ENCODE data around the gene TMUB2. TPM values are rescaled to one million over a fixed set of nuclear protein-coding genes. Genes with fewer than 3 reads are reported as not detected.

The TMUB2 gene
- total RNA-seq, 3 donors from 2014 or later (not counting 1 experiment from before 2014, with no cell fraction given), result 40.4 to 48.2 (median 41.0) TPM

DNA sequence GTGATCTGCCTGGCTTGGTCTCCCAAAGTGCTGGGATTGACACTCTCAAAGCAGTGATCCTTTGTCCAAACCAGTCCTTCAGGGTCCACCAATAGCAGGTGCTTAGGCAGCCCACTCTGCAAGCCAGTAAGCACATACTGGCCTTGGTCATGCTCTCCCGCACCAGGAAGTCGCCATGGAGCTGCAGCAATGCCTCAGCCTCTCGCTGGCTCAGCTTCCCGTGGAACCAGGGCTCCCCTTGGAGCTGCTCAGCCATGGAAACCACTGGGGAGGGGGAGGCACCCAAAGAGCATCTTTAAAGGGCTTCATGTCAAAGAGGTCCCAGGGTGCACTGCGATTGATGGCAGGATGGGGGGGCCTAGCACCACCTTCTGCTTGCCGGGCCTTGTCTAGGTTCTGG is 42.3 kb downstream of the TMUB2 start:
- no peaks in the 10 kb centered on the region for H3K4me1 Mint-ChIP-seq
- no peak overlapping the region for H3K4me3 Mint-ChIP-seq
- no peaks in the 10 kb centered on the region for H3K27me3 Mint-ChIP-seq (ENCODE audit: low read depth in 2 of 2)
- Histone ChIP-seq H3K4me3 (ENCODE audit: low read length) (no peak overlapping the region), H3K9me3 (ENCODE audit: control insufficient read depth, insufficient read depth, low read length) (no peaks in the 10 kb centered on the region), H3K27me3 (ENCODE audit: control insufficient read depth, insufficient read depth, low read length) (no peaks in the 10 kb centered on the region), H3K27ac (ENCODE audit: low read length) (no peak overlapping the region), H3K4me1 (ENCODE audit: control insufficient read depth, insufficient read depth, low read length) (no peaks in the 10 kb centered on the region), H3K36me3 (ENCODE audit: control insufficient read depth, insufficient read depth, low read length) (no peaks in the 10 kb centered on the region)
- no peak for DNase-seq
- intact Hi-C loops (cut with micrococcal nuclease), result no loop called here
- TF ChIP-seq, protein P1, sequence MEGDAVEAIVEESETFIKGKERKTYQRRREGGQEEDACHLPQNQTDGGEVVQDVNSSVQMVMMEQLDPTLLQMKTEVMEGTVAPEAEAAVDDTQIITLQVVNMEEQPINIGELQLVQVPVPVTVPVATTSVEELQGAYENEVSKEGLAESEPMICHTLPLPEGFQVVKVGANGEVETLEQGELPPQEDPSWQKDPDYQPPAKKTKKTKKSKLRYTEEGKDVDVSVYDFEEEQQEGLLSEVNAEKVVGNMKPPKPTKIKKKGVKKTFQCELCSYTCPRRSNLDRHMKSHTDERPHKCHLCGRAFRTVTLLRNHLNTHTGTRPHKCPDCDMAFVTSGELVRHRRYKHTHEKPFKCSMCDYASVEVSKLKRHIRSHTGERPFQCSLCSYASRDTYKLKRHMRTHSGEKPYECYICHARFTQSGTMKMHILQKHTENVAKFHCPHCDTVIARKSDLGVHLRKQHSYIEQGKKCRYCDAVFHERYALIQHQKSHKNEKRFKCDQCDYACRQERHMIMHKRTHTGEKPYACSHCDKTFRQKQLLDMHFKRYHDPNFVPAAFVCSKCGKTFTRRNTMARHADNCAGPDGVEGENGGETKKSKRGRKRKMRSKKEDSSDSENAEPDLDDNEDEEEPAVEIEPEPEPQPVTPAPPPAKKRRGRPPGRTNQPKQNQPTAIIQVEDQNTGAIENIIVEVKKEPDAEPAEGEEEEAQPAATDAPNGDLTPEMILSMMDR (IDR thresholded peaks at IDR 0.05), result no peak
- 91% methylated on average over 6 of the region's 6 CpGs for WGBS (ENCODE audit: insufficient coverage)
- H3K9me3 Mint-ChIP-seq, result no peaks in the 10 kb centered on the region
- no peaks in the 10 kb centered on the region for H3K36me3 Mint-ChIP-seq
- no peak for ATAC-seq
- H3K27ac Mint-ChIP-seq, result no peak overlapping the region

DNA sequence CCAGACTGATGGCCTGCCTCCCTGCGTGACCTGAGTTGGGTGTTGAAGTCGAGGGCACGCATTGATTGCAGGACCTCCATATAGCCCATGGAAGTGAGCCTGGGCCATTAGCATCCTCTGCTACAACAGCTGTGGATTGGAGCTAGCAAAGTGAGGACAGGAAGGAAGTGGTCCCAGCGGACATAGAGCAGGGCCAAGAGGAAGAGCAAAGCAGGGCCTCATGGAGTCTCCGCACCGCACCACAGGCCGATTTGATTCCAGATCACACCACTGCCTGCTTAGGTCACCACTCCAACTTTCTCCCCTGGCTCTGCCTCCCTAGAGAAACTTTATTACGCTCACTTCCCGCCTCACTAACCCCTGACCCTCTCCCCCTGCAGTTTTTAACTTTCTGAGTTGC is 43.4 kb downstream of the TMUB2 start:
- no peak for ATAC-seq
- Histone ChIP-seq H3K4me3 (ENCODE audit: low read length) (no peak overlapping the region), H3K27ac (ENCODE audit: low read length) (no peak overlapping the region), H3K36me3 (ENCODE audit: control insufficient read depth, insufficient read depth, low read length) (no peaks in the 10 kb centered on the region), H3K9me3 (ENCODE audit: control insufficient read depth, insufficient read depth, low read length) (no peaks in the 10 kb centered on the region), H3K4me1 (ENCODE audit: control insufficient read depth, insufficient read depth, low read length) (no peaks in the 10 kb centered on the region), H3K27me3 (ENCODE audit: control insufficient read depth, insufficient read depth, low read length) (no peaks in the 10 kb centered on the region)
- 92% methylated on average over 9 of the region's 9 CpGs for WGBS (ENCODE audit: insufficient coverage)
- TF ChIP-seq, protein P1 (IDR thresholded peaks at IDR 0.05), result no peak
- Mint-ChIP-seq H3K36me3 (no peaks in the 10 kb centered on the region), H3K4me3 (no peak overlapping the region), H3K27ac (no peak overlapping the region), H3K27me3 (ENCODE audit: low read depth in 2 of 2) (no peaks in the 10 kb centered on the region), H3K9me3 (no peaks in the 10 kb centered on the region), H3K4me1 (peaks cover 0 to 5% of the 10 kb centered on the region in 2 donors)
- peak in 1 of 2 donors; percentile 1 for DNase-seq
- intact Hi-C loops (cut with micrococcal nuclease), result no loop called here

DNA sequence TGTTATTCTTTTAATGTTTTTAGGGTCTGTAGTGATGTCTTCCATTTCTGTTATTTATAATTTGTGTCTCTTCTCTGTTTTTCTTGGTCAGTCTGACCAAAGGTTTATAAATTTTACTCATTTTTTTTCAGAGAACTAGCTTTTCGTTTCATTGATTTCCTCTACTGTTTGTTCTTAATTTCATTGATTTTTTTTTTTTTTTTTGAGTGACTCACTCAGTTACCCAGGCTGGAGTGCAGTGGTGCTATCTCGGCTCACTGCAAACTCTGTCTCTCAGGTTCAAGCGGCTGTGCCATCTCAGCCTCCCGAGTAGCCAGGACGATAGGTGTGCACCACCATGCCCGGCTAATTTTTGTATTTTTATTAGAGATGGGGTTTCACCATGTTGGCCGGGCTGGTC is 45.3 kb downstream of the TMUB2 start:
- no peak overlapping the region for H3K4me3 Mint-ChIP-seq
- Histone ChIP-seq H3K4me3 (ENCODE audit: low read length) (no peak overlapping the region), H3K4me1 (ENCODE audit: control insufficient read depth, insufficient read depth, low read length) (no peaks in the 10 kb centered on the region), H3K9me3 (ENCODE audit: control insufficient read depth, insufficient read depth, low read length) (no peaks in the 10 kb centered on the region), H3K36me3 (ENCODE audit: control insufficient read depth, insufficient read depth, low read length) (no peaks in the 10 kb centered on the region), H3K27me3 (ENCODE audit: control insufficient read depth, insufficient read depth, low read length) (no peaks in the 10 kb centered on the region), H3K27ac (ENCODE audit: low read length) (no peak overlapping the region)
- no peak for ATAC-seq
- intact Hi-C loops (cut with micrococcal nuclease), result no loop called here
- WGBS (ENCODE audit: insufficient coverage), result 96% methylated on average over 7 of the region's 7 CpGs
- no peak overlapping the region for H3K27ac Mint-ChIP-seq
- DNase-seq, result no peak
- no peaks in the 10 kb centered on the region for H3K9me3 Mint-ChIP-seq
- TF ChIP-seq, protein P1 (IDR thresholded peaks at IDR 0.05), result no peak
- H3K27me3 Mint-ChIP-seq (ENCODE audit: low read depth in 2 of 2), result no peaks in the 10 kb centered on the region
- peaks cover 0 to 7% of the 10 kb centered on the region in 2 donors for H3K4me1 Mint-ChIP-seq
- no peaks in the 10 kb centered on the region for H3K36me3 Mint-ChIP-seq

DNA sequence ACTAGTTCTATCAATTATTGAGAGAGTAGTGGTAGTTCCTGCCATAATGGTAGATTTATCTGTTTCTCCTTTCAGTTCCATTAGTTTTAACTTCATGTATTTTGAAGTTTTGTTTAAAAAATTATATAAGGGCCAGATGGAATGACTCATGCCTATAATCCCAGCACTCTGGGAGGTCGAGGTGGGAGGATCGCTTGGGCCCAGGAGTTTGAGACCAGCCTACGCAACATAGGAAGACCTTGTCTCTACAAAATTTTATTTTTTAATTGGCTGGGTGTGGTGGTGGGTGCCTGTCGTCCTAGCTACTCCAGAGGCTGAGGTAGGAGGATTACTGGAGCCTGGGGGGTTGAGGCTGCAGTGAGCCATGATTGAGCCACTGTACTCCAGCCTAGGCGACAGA is 46.8 kb downstream of the TMUB2 start:
- no peak overlapping the region for H3K4me3 ChIP-seq (ENCODE audit: low read length)
- no peaks in the 10 kb centered on the region for H3K4me1 ChIP-seq (ENCODE audit: control insufficient read depth, insufficient read depth, low read length)
- DNase-seq, result no peak
- H3K4me1 Mint-ChIP-seq, result peaks cover 0 to 7% of the 10 kb centered on the region in 2 donors
- intact Hi-C loops (cut with micrococcal nuclease), result no loop called here
- no peak for ATAC-seq
- no peak overlapping the region for H3K27ac ChIP-seq (ENCODE audit: low read length)
- no peaks in the 10 kb centered on the region for H3K36me3 Mint-ChIP-seq
- WGBS (ENCODE audit: insufficient coverage), result 86% methylated on average over 4 of the region's 5 CpGs
- H3K4me3 Mint-ChIP-seq, result no peak overlapping the region
- H3K27me3 Mint-ChIP-seq (ENCODE audit: low read depth in 2 of 2), result no peaks in the 10 kb centered on the region
- H3K36me3 ChIP-seq (ENCODE audit: control insufficient read depth, insufficient read depth, low read length), result no peaks in the 10 kb centered on the region
- H3K9me3 Mint-ChIP-seq, result no peaks in the 10 kb centered on the region
- H3K9me3 ChIP-seq (ENCODE audit: control insufficient read depth, insufficient read depth, low read length), result no peaks in the 10 kb centered on the region
- no peaks in the 10 kb centered on the region for H3K27me3 ChIP-seq (ENCODE audit: control insufficient read depth, insufficient read depth, low read length)
- TF ChIP-seq, protein P1 (IDR thresholded peaks at IDR 0.05), result no peak
- no peak overlapping the region for H3K27ac Mint-ChIP-seq

Measured in natural killer cell (primary cell).